Hematopoietic multipotent progenitor cell (in vitro differentiated cells): ENCODE measurements around the gene BBS9. TPM values are rescaled to one million over a fixed set of nuclear protein-coding genes. Genes with fewer than 3 reads are reported as not detected.

Experiments used
- DNase-seq, 3 donors: peaks; one replicate each; pipeline ENCODE4 v3.0.0-alpha.2; 2011 to 2015; ENCODE audit warnings: low read depth in 2 of 3, low spot score in 2 of 3
- total RNA-seq: library from RNA; depleted of rRNA; stranded (reverse); fragments of >200 nt; gene quantifications from one replicate; pipeline ENCODE4 v1.2.3, GENCODE V29; 2012

BBS9 gene
- total RNA-seq, 1 donor: 12.1 TPM

DNA sequence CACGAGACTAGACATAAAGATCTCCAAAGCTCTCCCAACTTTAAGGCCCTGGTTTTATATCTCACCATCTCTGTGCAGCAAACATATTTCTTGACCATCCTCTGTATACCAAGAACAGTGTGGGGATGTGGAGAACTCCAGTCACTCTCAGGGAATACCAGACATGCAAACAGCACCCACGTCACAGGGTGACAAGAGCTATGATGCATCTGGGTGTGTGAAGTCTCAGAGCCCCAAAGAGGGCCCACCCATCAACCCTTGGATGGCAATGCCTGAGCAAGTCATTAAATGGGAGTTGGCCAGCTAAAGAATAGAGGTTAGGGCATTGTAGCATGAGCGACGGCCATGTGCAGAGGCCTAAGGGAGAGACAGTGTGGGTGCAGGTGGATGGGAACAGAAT lies 402.5 kb downstream of the BBS9 start:
- no peak for DNase-seq

DNA sequence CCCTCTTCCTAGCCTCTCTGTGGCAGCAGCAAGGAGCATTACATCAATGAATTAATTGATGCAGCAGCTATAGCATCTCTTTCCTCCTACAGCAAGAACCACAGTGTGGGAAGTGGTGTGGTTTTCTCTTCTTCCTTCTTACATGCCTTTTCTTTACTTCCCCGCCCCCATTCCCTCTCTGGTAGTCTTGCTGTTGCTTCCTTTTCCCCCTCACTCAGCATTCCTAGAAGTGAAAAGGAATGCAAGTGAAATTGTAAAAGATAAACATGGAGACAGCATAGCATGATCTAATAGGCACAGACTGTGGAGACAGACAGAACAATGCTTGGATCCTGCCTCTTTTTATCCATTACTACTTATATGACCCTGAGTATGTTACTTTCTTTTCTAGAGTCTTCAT lies 405.5 kb downstream of the BBS9 start:
- DNase-seq: no peak

DNA sequence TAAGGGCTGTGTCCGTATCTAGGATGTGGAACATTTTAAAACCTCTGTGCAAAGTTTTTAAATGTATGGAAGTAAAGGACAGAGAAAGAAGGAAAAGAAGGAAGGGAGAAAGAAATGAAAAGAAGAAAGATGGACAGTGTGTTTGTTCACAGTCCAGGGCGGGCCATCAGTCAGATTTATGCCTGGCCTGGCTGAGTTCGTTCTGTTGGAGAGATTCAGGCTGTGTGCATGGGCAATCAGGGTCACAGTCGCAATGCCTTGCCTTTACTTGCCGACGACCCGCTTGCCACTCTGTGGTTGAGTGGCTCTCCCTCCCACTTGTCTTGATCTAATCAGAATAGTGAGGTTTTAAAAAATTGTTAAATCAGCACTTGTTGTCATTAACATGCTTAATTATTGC lies 406.6 kb downstream of the BBS9 start:
- DNase-seq: no peak

DNA sequence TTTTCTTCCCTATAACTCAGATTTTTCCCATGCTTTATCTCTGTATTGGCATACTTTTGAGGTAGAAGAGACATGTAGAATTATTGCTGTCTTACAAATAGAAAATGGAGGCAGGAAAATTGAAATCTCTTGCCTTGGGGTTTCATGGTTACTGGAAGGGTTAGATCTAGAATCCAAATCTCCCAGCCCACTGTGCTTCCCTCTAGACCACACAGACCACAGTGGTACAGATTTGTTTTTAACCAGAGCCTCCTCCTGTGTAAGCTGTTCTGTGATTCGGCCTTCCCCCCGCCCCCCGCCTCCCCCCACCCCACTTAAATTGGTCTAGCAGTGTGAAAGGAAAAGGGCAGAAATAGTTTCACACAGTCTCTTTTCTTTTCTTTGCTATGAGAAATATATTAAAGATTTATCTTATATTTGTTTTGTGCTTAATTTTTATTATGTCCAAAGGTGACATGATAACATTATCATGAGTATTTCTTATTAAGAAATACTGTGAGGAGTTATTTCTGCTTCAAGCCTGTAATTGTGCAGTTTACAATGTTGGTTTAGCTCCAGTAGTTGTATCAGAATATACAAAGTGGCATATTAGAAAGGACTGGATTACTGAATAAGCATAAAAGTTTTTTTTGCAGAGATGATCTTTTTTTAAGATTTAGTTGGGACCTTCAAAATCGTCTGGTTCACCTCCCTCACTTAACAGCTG lies 407.2 kb downstream of the BBS9 start:
- no peak for DNase-seq

DNA sequence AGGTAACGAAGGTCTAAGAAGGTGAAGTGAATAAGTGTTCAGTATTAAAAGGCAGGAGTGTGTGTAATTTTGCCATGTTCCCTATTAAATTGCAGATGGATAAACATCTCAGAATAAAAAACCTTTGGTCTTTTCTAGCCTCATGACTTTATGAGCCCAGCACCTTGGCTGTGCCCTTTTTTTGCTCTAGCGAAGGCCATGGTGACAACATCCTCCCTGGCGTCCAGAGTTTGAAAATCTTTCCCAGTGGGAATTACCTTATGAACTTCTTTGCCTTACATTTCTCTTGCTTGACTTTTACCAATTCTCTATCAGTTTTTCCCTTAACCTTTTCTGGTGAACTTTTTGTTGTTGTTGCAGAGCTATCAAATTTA lies 407.7 kb downstream of the BBS9 start:
- DNase-seq: no peak

DNA sequence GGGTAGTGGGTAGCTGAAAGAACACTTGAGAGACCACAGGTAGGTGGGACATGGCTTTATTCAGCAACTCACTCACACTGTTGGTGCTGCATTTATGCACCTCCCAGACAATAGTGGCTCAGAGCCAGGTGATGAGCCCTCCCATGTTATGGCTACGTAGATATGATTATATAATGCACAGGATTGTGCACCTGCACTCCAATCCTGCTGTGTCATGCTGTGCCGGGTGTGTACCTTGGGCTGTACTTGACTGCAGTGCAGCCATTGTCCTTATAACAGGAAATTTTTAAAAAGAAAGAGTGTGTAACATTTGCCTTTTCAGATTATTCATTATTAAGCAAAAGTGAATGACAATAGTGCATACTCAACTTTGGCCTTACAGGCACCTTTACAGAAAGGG lies 409.8 kb downstream of the BBS9 start:
- DNase-seq: peak in 1 of 3 donors; percentile 1

DNA sequence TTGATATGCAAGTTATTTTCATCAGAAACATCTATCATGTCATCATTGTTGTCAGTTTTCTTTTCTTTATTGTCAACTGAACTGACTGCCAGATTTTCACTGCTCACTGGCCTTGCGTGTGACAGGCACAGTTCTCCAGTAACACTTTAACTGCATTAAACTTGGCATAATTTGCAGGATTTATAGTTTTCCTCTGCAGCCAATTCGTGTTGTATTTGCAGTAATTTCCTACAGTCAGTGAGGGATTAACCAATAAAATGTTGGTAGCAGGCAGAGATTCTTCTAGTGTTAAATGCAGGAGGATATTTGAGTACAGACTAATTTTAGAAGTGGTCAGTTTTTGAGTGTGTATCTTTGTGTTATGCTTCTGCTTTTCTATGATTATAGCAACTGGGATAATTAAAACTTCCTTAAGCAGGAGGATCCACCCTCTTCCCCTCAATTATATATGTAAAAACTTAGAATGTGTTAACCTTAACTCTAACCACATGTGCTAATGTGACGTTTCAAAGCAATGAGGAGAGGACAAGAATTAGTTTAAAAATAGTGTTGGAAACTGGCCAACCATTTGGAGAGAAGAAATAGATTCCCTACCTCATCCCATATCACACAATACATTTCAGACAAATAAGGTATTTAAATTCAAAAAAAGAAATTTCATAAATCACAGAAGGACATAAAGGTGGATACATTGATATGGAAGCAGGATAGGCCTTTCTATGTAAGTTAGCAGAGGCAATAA lies 410.5 kb downstream of the BBS9 start:
- no peak for DNase-seq

DNA sequence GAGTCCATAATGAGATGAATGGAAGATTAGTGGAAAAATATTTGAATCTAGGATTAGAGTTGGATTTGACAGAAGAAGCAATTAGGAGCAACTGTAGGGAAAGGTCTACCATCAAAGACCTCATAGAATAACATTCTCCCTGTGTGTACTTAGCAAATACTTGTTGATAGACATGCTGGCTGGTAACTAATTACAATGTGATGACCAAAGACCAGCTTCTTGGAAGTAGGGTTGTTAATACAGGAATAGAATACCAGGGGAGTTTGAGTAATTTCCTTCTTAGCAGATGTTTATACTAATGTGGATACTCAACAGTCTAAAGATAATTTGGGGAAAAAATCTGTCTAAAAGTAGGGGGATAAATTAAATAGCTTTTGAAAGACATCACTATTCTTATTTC lies 418.5 kb downstream of the BBS9 start:
- DNase-seq: no peak

DNA sequence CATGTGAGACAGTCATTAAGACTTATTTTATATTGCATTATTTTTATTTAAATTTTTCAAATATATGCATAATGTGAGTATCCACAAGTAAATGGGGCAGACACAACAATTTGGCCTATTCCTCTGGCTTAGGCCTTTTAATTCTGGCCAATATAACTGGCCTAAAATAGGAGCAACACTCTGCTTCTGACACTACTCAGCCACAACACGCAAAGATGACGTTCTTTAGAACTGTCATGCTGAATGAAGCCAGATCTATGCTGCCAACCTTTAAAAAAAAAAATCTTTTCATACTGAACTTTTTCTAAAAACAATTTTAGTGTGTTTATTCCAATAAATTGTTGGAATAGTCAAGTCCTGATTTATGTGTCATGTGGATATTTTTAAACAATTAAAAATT lies 421.0 kb downstream of the BBS9 start:
- no peak for DNase-seq

DNA sequence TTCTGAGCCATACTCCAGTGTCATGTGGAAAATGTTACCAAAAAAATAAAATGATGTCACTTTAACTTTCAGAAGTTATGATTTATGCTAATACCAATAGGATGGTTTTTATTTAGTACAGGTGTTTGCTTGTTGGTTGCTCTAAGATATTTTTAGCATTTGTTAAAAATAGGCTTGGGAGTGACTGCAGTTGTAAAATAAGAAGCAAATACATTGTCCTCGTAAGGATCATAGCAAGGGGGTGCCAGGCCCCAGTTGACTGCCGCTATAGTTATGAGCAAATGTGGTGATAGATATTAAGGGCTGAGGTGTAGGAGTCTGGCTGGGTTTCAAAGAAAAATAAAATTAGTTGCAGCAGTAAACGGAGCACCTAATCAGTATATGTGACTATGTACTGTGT lies 421.6 kb downstream of the BBS9 start:
- DNase-seq: no peak

DNA sequence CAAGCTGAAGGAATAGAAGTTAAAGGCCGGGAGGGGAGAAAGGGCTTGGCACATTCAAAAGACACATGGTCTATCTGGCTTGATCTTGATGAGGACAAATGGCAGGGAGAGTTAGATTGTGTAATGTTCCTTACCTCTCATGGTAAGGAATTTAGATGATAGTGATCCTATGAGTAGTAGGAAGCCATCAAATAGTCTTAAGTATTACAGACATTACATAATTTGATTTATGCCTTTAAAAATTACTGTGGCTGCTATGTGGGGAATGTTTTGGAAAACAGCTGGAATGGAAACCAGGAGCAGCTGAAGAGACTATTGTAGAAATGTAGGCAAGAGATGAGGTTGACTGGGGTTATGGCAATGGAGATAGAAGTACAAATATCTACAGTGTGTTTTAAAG lies 424.7 kb downstream of the BBS9 start:
- no peak for DNase-seq

DNA sequence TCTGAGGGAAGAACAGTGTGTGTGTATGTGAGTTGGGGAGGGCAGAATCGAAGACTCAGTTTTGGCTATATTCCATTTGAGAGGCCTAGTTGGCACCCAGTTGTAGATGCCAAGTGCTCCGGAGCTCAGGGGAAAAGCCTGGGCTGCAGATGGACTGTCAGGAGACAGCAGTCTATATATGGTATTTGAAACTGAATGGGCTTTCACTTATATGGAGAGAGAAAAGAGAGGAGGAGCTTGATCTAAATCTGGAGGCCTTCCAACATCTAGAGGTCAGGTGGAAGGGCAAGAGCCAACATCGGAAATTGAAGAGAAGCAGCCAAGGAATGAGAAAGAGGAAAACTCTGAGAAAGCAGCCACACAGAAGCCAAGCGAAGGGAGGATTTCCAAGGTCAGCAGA lies 425.2 kb downstream of the BBS9 start:
- no peak for DNase-seq

DNA sequence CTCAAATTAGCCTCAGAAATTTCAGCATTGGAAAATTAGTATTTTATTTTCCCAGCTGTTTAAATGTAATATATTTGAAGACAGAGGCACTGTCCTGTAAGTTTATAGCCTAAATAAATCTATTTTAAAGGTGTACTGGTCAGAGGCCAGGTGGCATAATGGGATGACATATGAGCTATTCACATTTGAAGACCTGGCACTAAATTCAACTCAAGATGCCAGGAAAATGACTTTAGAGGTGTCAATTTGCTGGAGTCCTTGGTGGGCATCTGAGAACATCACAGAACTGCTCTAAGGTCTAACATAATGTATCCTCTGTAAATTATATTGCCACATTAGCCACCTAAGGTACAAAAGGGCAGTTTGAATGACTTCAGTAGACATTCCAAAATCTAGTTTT lies 427.1 kb downstream of the BBS9 start:
- no peak for DNase-seq

DNA sequence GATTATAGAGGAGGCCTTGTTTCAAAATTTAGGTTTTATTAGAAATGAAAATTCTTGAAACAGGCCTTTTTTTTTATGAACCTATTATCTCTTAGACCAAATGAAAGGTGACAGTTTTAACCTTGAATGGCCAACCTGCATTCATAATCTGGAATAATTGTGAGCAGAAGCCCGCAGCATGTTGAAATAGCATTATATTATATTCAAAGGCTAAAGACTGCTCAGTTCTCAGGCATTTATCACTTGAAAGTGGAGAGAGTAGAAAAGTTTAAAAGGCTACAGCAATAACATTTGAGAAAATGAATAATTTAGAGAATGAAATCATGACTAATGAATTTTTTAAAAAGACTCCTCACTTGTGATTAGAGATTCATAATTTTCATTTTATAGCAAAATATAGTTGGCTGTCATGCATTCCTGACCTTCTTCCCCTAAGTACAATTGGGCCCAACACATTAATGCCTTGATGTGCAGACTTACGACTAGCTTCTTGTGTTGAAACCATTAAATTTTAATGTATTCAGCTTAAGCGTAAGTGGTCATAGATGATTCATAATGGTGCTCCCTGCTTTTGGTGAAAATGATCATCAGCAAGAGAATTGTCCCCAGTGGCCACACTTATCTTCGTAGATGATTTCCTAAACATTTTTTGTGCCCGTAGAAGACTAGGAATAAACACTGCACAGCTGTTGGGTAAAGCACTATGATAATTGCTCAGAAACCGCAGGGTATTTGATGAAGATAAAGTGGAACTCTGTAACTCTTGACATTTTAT lies 429.4 kb downstream of the BBS9 start:
- no peak for DNase-seq

DNA sequence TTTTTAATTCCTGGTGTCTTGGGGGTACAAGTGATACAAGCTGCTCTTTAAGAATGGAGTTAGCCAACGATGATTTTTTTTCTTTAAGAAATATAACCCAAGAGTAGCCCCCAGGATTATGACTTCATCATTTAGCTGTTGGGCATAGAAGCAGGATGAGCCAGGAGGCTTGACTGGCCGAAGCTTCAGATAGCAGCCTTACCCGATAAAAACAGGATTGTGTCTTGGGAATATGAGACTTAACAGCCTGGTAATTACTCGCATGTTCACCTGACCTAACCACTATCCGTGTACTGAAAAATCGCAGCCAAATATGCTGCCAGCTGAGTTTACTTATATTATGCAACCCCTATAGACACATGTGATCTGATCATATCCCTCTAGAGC lies 430.0 kb downstream of the BBS9 start:
- DNase-seq: no peak

DNA sequence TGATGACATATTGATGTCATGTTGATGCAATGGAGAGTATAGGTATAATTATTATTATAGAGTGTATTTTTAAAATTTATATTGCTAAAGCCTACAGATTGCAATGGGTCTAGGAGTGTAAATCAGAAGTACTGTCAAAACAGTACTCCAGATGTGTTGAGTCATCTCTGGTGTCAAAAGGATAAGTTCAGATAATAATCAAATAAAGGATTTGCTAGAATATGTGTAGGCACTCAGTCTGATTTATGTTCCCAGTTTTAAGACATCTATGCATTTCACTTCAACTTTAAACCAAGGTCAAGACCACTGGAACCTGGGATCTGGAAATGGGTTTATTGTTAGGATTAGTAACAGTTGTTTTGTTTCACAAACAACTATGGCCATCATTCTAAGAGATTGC lies 433.6 kb downstream of the BBS9 start:
- DNase-seq: no peak

DNA sequence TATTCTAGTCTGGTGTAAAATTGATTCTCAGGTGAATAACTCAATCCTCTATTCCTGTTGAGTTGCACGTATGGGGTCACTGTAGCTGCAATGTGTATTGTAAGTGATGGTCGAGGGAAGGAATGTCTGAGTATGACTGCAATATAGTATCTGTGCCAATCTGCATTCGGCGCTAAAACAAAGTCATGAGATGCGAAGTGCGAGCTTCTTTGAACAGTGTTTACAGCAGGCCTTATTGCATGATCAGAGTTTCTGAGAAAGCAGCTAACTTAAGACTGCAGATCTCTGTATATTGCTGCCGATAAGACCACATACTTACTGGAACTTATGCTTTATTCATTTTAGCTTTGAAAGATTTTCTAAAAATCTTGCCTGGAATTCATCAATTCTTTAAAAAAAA lies 434.3 kb downstream of the BBS9 start:
- DNase-seq: no peak

DNA sequence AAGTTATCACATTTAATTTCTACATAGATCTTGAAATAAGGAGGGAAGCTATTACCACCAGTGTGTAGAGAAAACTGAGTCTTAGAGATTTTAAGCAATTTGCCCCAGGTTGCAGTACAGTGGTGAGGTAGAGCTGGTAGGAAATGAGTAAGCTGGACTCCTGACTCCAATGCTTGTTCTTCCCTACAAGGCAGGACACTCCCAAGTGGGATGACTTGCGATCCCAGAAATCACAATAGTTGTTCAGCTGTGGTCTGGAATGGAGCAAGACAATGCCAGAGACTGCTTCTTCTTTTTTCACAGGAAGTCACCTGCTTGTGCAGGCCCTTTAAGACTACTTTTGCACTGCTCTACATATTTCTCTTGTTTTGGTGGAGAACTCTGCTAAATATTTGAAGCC lies 448.8 kb downstream of the BBS9 start:
- no peak for DNase-seq

DNA sequence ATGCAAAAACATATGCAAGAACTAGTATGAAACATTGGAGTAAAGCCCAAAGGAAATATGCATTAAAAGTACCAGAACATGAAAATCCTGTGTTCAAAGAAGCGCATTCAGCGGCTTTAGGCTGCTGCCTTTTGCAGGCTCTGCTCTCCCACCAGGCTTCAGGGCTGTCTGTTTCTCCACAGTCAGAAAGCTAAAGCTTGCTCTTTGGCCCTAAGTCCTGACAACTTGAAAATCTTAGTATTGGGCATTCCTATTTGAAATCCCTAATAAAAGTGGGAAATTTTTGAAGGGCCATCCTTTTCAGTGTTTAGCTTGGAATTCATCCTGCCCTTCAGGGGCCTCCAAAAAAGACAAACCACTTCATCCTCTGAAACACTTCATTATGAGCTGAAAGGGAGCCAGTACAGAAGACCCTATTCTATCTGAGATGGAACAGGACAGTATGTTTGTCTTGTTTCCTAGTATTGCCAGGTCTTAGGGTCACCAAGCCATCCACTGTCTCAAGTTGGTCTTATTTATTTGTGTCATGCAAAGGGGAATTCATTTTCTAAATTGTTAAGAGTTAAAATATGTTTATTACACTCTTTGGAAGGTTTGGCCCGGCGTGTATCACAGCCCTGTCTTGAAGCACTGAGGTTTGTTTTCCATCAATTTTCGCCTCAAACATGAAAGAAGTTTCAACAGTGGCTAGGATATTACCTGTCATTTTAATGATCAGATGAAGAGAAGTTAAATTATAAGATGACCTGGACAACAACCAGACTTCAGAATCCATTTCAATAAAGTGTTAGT lies 449.7 kb downstream of the BBS9 start:
- no peak for DNase-seq

DNA sequence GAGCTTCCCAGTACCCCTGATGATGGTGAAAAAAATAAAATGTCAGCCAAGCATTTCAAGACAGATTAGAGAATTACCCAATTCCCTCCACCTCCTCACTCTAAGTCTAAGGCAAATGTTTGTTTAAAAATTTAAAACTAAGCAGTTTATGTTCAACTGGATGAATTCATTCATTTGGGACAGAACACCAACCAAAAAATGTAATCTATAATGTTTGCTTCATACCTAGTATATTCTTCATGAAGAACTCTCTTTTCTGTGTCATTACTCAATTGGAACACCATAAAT lies 450.3 kb downstream of the BBS9 start:
- no peak for DNase-seq

DNA sequence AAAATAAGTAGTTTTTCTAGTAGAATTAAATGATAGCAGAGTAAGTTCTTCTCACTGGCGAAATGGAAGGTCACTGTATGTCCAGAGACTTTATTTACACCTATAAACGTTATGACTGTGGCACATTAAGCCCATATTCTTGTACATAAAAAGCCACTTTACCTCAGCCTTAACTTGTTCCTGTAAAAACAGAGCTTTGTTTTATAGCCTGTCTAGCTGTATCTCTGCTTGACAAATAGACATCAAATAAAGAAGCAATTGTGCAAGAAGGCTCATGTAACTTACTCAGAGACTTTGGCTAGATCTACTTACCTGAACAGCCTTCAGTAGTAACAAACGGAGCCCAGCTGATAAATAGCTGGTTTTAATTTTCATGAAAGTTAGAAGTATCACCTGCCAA lies 451.9 kb downstream of the BBS9 start:
- DNase-seq: no peak
